Esophagus squamous epithelium (tissue), 5 donors: ENCODE results near the gene TBPL1. TPM values are rescaled to one million over a fixed set of nuclear protein-coding genes. Genes with fewer than 3 reads are reported as not detected.
"Not testable (repeated sequence)": the region's sequence is repeated elsewhere in the genome, so short reads cannot be mapped to it uniquely, and the experiment has no call there.

Experiments used
- DNase-seq: peaks from one replicate; lab custom pipeline; 2025; lab: John Stamatoyannopoulos, UW
- H3K27ac ChIP-seq, 4 donors: fragments of 200-600 bp; sonication (generic); one replicate each; pipeline ENCODE4 v1.5.1; 2016 to 2019; ENCODE audit warnings: mild to moderate bottlenecking in 1 of 4
- H3K27me3 ChIP-seq, 4 donors: fragments of 200-600 bp; sonication (generic); 1 replicate in 3 of 4; 2 replicates in 1 of 4; pipeline versions ENCODE4 v1.5.1 to v1.6.0; 2017 to 2021; ENCODE audit warnings: antibody characterized with exemption in 1 of 4
- H3K36me3 ChIP-seq, 3 donors: fragments of 200-600 bp; sonication (generic); one replicate each; pipeline ENCODE4 v1.5.1; 2016 to 2019
- H3K4me1 ChIP-seq, 3 donors: fragments of 200-600 bp; sonication (generic); one replicate each; pipeline ENCODE4 v1.5.1; 2017 to 2019
- H3K4me3 ChIP-seq, 4 donors: fragments of 200-600 bp; sonication (generic); 1 replicate in 3 of 4; 2 replicates in 1 of 4; pipeline ENCODE4 v1.5.1; 2016 to 2019; ENCODE audit warnings: mild to moderate bottlenecking in 2 of 4, moderate library complexity in 1 of 4
- H3K9me3 ChIP-seq, 3 donors: fragments of 200-600 bp; sonication (generic); one replicate each; pipeline ENCODE4 v1.5.1; 2016 to 2019
- CTCF ChIP-seq, 6 experiments: fragments of 450-650 bp in 4 of 6; fragments of 200-600 bp in 2 of 6; sonication (generic) in 2 of 6; IDR thresholded peaks; one replicate each; pipeline ENCODE4 v1.5.1; 2016 to 2019; ENCODE audit warnings: antibody characterized with exemption in 6 of 6, mild to moderate bottlenecking in 4 of 6, moderate library complexity in 4 of 6
- POLR2A ChIP-seq, 4 donors: fragments of 450-650 bp; IDR thresholded peaks; one replicate each; pipeline ENCODE4 v1.6.1; 2017; ENCODE audit warnings: antibody characterized with exemption in 4 of 4, mild to moderate bottlenecking in 4 of 4, moderate library complexity in 3 of 4
- WGBS, 2 donors: methylation state at CpG; one replicate each; pipeline ENCODE4 v1.1.5; 2018; 5-methylcytosine and 5-hydroxymethylcytosine counted together
- intact Hi-C: fragments of 100-400 bp; cut with DNase I; formaldehyde crosslinking; loops from one replicate; pipeline ENCODE4 v1.15.0; 2022
- total RNA-seq, 4 donors: library from RNA; depleted of rRNA; stranded (reverse); fragments of >200 nt; gene quantifications; one replicate each; pipeline ENCODE4 v1.1.0, GENCODE V29; 2016
- donor health status: DM: yes; HTN: yes; CAD: no.

Gene TBPL1
- total RNA-seq, 4 donors from 2014 or later = 9.0 to 27.5 (median 12.0) TPM

GRCh38 chr6:133964702-133965101 lies 11.7 kb downstream of the TBPL1 start:
- Histone ChIP-seq H3K36me3 (no peaks in the 10 kb centered on the region), H3K9me3 (no peaks in the 10 kb centered on the region), H3K27ac (no peak overlapping the region), H3K4me3 (no peak overlapping the region), H3K27me3 (no peaks in the 10 kb centered on the region), H3K4me1 (peaks cover 0 to 13% (median 0%) of the 10 kb centered on the region in 3 donors)
- WGBS, 2 donors = 84 to 90% methylated on average over 4 of the region's 4 CpGs
- no peak for DNase-seq
- intact Hi-C loops = no loop called here
- TF ChIP-seq POLR2A (IDR thresholded peaks at IDR 0.05) (no peak), CTCF (IDR thresholded peaks at IDR 0.05) (no peak)

GRCh38 chr6:133965817-133966360 lies 12.9 kb downstream of the TBPL1 start:
- DNase-seq = no peak
- intact Hi-C loops = no loop called here
- 82 to 84% methylated on average over 4 of the region's 4 CpGs for WGBS, 2 donors
- Histone ChIP-seq H3K27me3 (no peaks in the 10 kb centered on the region), H3K36me3 (no peaks in the 10 kb centered on the region), H3K4me3 (no peak overlapping the region), H3K27ac (no peak overlapping the region), H3K4me1 (peaks cover 0 to 10% (median 0%) of the 10 kb centered on the region in 3 donors), H3K9me3 (no peaks in the 10 kb centered on the region)
- no peak for TF ChIP-seq POLR2A (IDR thresholded peaks at IDR 0.05)
- TF ChIP-seq CTCF (IDR thresholded peaks at IDR 0.05) = no peak

DNA sequence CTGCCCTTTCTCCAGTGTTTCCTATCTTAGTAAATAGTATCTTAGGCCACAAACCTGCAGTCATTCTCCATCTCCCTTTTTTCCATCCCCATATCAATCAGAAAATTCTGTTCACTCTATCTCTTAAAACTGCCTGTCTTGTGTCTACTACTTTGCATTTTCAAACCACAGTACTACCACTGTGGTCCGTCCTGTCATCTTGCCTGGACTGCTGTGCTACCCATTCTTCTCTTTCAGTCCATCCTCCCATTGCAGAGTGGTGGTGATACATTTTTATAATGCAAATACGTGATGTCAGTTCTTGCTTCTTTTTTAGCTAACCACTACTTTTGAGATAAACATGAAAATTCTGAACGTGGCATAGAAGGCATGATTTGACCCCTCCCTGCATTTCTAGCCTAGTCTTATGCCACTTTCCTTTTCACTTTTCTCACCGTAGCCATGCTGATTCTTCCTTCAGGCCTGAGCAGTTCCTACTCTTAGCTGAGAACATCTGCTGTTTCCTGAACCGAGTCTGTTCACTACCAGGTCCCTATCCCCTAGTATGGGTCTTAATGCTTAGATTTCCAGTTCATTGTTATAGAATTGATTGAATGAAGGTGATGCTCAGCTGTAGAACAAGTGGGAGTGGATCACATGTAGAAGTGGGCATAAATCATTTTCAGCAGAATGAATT lies 13.8 kb downstream of the TBPL1 start:
- intact Hi-C loops = no loop called here
- peaks cover 0 to 10% (median 0%) of the 10 kb centered on the region in 3 donors for H3K4me1 ChIP-seq
- no peak for TF ChIP-seq POLR2A (IDR thresholded peaks at IDR 0.05)
- no peaks in the 10 kb centered on the region for H3K9me3 ChIP-seq
- no peaks in the 10 kb centered on the region for H3K36me3 ChIP-seq
- no peaks in the 10 kb centered on the region for H3K27me3 ChIP-seq
- H3K4me3 ChIP-seq = no peak overlapping the region
- no peak for DNase-seq
- 72 to 76% methylated on average over 5 of the region's 5 CpGs for WGBS, 2 donors
- H3K27ac ChIP-seq = no peak overlapping the region

DNA sequence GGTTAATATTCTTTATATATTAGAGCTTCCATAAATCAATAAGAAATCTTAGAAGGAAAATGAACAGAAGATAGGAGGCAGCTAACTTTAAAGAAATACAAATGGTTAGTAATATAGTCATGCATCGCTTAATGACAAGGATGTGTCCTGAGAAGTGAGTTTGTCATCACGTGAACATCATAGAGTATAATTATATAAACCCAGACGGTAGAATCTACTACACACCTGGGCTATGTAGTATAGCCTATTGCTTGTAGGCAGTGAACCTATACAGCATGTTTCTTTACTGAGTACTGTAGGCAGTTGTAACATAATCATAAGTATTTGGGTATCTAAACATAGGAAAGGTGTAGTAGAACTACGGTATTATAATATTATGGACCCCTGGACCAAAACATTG lies 14.3 kb downstream of the TBPL1 start:
- DNase-seq = no peak
- H3K27me3 ChIP-seq = no peaks in the 10 kb centered on the region
- no peak overlapping the region for H3K27ac ChIP-seq
- peaks cover 0 to 10% (median 0%) of the 10 kb centered on the region in 3 donors for H3K4me1 ChIP-seq
- TF ChIP-seq POLR2A (IDR thresholded peaks at IDR 0.05) (no peak), CTCF (IDR thresholded peaks at IDR 0.05) (no peak)
- no peaks in the 10 kb centered on the region for H3K9me3 ChIP-seq
- no peaks in the 10 kb centered on the region for H3K36me3 ChIP-seq
- WGBS, 2 donors = 82 to 92% methylated on average over 4 of the region's 4 CpGs
- no peak overlapping the region for H3K4me3 ChIP-seq
- intact Hi-C loops = no loop called here

DNA sequence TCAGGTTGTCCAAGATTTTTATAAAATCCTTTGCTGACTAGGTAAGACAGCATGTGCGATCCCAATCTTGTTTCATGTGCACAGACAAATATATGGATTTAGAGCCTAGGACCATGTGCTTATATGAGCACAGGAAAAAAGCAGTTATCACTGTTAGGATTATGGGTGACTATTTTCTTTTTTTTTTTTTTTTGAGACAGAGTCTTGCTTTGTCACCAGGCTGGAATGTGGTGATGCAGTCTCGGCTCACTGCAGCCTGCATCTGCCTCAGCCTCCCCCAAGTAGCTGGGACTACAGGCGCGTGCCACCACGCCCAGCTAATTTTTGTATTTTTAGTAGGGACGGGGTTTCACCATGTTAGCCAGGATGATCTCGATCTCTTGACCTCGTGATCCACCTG lies 14.8 kb downstream of the TBPL1 start:
- 73 to 84% methylated on average over 8 of the region's 8 CpGs for WGBS, 2 donors
- H3K27ac ChIP-seq, DNase-seq, H3K36me3 ChIP-seq, intact Hi-C loops, H3K4me1 ChIP-seq, H3K4me3 ChIP-seq, H3K9me3 ChIP-seq, H3K27me3 ChIP-seq: not testable (repeated sequence)

- 83 to 87% methylated on average over 1 of the region's 1 CpG for WGBS, 2 donors
- peaks cover 0 to 11% (median 0%) of the 10 kb centered on the region in 3 donors for H3K4me1 ChIP-seq
- no peaks in the 10 kb centered on the region for H3K9me3 ChIP-seq
- H3K4me3 ChIP-seq = no peak overlapping the region
- intact Hi-C loops = no loop called here
- no peaks in the 10 kb centered on the region for H3K27me3 ChIP-seq
- H3K27ac ChIP-seq = no peak overlapping the region
- H3K36me3 ChIP-seq = no peaks in the 10 kb centered on the region
- DNase-seq = no peak
- TF ChIP-seq POLR2A (IDR thresholded peaks at IDR 0.05) (no peak), CTCF (IDR thresholded peaks at IDR 0.05) (no peak)
Measured at GRCh38 chr6:133969285-133969920, 16.4 kb downstream of the TBPL1 start.
